PFSK-1 (cell line): ENCODE results near the gene KRTAP2-1.
"Not testable (repeated sequence)": the region's sequence is repeated elsewhere in the genome, so short reads cannot be mapped to it uniquely, and the experiment has no call there.

ENCODE experiments used
- FOXP2 ChIP-seq: optimal IDR thresholded peaks from 2 replicates; pipeline ENCODE3; 2011; ENCODE audit warnings: borderline replicate concordance, control low read depth, inconsistent platforms; ENCODE audit not compliant: insufficient read depth; ENCODE audit errors: extremely low read length, extremely low read depth
- POLR2AphosphoS5 ChIP-seq: IDR thresholded peaks from 2 replicates; pipeline ENCODE4 v1.6.1; 2012; ENCODE audit warnings: low read depth, mild to moderate bottlenecking, control low read depth, low read length, moderate library complexity
- REST ChIP-seq, 2 experiments: IDR thresholded peaks; 2 replicates each; pipeline versions ENCODE4 v1.6.1 to v1.8.0; 2011 to 2012; ENCODE audit warnings: low read depth in 2 of 2, low read length in 2 of 2, control low read depth in 1 of 2, inconsistent platforms in 1 of 2, mild to moderate bottlenecking in 1 of 2, moderate library complexity in 1 of 2; ENCODE audit not compliant: insufficient read depth in 1 of 2
- SIN3A ChIP-seq: IDR thresholded peaks from 2 replicates; pipeline ENCODE4 v1.6.1; 2012; ENCODE audit warnings: mild to moderate bottlenecking, low read length, moderate library complexity, borderline replicate concordance; ENCODE audit not compliant: insufficient read depth
- TAF1 ChIP-seq: IDR thresholded peaks from 2 replicates; pipeline ENCODE4 v1.6.1; 2012; ENCODE audit warnings: low read length, control low read depth, borderline replicate concordance; ENCODE audit not compliant: insufficient read depth

Gene KRTAP2-1

GRCh38 chr17:41049110-41049509 is 2.0 kb upstream of the KRTAP2-1 start:
- no peak for TF ChIP-seq SIN3A
- TF ChIP-seq REST (IDR thresholded peaks at IDR 0.05; ENCODE audit: insufficient read depth in 1 of 2, low read depth in 2 of 2, low read length in 2 of 2) = no peak
- no peak for TF ChIP-seq FOXP2

- no peak for TF ChIP-seq FOXP2
- no peak for TF ChIP-seq REST (IDR thresholded peaks at IDR 0.05; ENCODE audit: insufficient read depth in 1 of 2, low read depth in 2 of 2, low read length in 2 of 2)
- no peak for TF ChIP-seq POLR2AphosphoS5
- no peak for TF ChIP-seq TAF1
- no peak for TF ChIP-seq SIN3A
Measured at GRCh38 chr17:41048441-41048840, 1.3 kb upstream of the KRTAP2-1 start.

- TF ChIP-seq POLR2AphosphoS5 (no peak), TAF1 (no peak), FOXP2 (no peak), SIN3A (no peak), REST (IDR thresholded peaks at IDR 0.05; ENCODE audit: insufficient read depth in 1 of 2, low read depth in 2 of 2, low read length in 2 of 2) (no peak)
Measured at GRCh38 chr17:41042953-41043352, 4.2 kb downstream of the KRTAP2-1 start.

GRCh38 chr17:41040783-41041571 is 6.1 kb downstream of the KRTAP2-1 start, which contains the start of gene KRTAP1-1:
KRTAP1-1 (minus strand) TSS chr17:41041450; CDS start chr17:41041397, 53 bp downstream.
- not testable (repeated sequence) for TF ChIP-seq REST (IDR thresholded peaks at IDR 0.05; ENCODE audit: insufficient read depth in 1 of 2, low read depth in 2 of 2, low read length in 2 of 2); FOXP2; POLR2AphosphoS5
